Measurements from ENCODE around the gene LSAMP.

DNA sequence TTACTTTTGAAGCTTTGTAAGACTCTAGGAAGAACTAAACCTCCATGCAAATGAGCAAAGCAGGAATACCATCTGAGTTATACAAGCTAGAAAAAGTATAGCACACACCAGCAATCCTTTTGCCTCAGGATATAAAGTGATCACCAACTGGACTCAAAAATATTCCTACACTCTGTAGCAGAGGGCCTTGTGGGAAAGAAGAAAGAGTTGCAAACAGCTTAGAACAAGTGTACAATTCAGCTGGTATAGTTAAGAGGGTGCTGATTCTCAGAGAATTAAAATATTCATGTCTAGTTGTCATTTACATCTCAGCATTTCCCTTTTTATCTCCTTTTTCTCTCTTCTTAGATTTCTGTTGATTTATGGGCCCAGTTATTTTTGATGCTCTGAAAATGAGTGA, 573.6 kb downstream of the LSAMP start:
- TF ChIP-seq, protein P1, sequence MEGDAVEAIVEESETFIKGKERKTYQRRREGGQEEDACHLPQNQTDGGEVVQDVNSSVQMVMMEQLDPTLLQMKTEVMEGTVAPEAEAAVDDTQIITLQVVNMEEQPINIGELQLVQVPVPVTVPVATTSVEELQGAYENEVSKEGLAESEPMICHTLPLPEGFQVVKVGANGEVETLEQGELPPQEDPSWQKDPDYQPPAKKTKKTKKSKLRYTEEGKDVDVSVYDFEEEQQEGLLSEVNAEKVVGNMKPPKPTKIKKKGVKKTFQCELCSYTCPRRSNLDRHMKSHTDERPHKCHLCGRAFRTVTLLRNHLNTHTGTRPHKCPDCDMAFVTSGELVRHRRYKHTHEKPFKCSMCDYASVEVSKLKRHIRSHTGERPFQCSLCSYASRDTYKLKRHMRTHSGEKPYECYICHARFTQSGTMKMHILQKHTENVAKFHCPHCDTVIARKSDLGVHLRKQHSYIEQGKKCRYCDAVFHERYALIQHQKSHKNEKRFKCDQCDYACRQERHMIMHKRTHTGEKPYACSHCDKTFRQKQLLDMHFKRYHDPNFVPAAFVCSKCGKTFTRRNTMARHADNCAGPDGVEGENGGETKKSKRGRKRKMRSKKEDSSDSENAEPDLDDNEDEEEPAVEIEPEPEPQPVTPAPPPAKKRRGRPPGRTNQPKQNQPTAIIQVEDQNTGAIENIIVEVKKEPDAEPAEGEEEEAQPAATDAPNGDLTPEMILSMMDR (IDR thresholded peaks at IDR 0.05; ENCODE audit: insufficient read depth, low read depth, low read length), result no peak
- TF ChIP-seq EZH2 (IDR thresholded peaks at IDR 0.05; ENCODE audit: insufficient read depth, low read length), result no peak

All from astrocyte (in vitro differentiated cells and primary cell).